Measurements from ENCODE around the gene GSTA4.

The GSTA4 gene

DNA sequence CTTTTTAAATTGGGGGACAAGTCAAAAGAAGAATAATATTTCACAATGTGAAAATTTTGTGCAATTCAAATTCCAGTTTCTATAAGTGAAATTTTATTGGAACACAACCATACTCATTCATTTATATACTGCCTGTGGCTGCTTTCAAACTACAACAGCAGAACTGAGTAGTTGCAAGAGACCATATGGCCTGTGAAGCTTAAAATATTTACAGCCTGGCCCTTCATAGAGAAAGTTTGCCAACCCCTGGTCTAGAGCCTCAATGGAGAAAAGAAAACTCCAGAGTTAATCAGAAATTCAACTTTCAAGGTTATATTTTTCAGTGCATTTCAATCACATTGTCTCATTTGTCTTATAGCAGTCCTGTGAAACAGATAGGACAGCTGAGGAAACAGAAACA, 43.5 kb upstream of the GSTA4 start:
- H3K4me3 ChIP-seq (ENCODE audit: control insufficient read depth, low read depth, low read length): no peak overlapping the region
- DNase-seq (ENCODE audit: low read depth): no peak
- TF ChIP-seq, protein P1, sequence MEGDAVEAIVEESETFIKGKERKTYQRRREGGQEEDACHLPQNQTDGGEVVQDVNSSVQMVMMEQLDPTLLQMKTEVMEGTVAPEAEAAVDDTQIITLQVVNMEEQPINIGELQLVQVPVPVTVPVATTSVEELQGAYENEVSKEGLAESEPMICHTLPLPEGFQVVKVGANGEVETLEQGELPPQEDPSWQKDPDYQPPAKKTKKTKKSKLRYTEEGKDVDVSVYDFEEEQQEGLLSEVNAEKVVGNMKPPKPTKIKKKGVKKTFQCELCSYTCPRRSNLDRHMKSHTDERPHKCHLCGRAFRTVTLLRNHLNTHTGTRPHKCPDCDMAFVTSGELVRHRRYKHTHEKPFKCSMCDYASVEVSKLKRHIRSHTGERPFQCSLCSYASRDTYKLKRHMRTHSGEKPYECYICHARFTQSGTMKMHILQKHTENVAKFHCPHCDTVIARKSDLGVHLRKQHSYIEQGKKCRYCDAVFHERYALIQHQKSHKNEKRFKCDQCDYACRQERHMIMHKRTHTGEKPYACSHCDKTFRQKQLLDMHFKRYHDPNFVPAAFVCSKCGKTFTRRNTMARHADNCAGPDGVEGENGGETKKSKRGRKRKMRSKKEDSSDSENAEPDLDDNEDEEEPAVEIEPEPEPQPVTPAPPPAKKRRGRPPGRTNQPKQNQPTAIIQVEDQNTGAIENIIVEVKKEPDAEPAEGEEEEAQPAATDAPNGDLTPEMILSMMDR (conservative IDR thresholded peaks at IDR 0.05; ENCODE audit: control insufficient read depth, insufficient read depth, low read depth, low read length): no peak

DNA sequence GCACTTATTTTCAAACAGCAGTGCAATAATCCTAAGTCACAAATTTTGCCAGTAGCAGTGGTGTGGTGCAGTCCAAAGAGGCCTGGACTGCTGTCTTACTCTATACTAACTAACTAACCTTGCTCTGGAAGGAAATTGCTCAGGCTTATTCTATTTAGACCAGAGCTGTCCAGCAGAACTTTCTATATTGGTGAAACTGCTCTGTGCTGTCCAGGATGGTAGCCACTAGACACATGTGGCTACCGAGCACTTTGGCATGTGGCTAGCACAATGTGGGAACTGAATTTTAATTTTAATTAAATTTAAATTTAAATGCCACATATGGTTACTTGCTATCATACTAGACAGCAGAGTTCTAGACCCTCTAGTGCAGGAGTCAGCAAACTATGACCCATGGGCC, 43.1 kb upstream of the GSTA4 start:
- TF ChIP-seq, protein P1 (conservative IDR thresholded peaks at IDR 0.05; ENCODE audit: control insufficient read depth, insufficient read depth, low read depth, low read length): no peak
- DNase-seq (ENCODE audit: low read depth): no peak
- no peak overlapping the region for H3K4me3 ChIP-seq (ENCODE audit: control insufficient read depth, low read depth, low read length)

DNA sequence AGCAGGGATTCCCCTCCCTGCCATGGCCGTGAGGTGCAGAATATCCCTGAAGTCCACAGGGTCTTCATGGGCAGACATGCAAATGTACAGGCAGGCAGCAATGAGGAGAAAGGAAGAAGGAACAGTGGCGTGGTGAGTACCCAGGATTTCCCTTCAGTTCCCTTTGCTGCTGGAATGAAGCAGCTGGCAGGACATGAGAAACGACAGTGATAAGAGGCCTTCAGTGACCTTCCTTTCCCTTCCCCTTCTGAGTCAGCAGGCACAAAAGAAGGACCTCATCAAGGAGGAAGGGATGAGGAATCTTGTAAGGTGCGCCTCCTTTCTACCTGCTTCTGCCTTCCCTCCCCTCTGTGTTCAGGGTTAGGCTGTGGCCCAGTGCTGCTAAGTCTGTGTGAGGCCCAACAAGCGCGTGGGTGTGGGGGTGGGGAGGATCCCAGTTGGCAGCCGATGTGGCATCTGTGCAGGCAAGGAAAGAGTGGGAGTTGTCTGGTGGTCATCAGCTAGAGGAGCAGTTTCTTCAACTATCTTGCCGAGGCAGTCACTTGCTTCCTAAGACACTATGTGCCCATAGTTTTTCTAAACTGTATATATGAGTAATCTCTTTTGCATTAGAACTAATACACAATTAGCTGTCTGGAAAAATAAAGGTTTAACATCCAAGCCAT, 40.6 kb upstream of the GSTA4 start:
- no peak overlapping the region for H3K4me3 ChIP-seq (ENCODE audit: control insufficient read depth, low read depth, low read length)
- TF ChIP-seq, protein P1 (conservative IDR thresholded peaks at IDR 0.05; ENCODE audit: control insufficient read depth, insufficient read depth, low read depth, low read length): no peak
- DNase-seq (ENCODE audit: low read depth): peak; percentile 41

DNA sequence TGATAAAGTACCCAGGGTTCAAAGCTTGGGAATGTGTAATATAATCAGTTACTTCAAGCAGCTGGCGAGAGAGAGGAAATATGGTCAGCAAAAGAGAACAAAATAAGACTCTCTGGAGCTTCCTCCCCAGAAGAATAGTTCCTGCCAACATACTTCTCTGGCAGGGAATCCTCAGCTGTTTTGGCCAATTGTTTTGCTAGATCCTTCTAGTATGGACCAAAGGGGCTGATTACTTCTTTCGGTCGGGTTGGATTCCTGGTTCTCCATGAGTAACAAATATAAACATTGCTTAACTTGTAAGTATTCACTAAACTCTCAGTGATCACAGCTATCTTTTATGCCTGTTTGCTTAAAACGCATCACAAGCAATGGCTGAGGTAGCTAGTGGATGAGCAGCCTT, 38.7 kb upstream of the GSTA4 start:
- TF ChIP-seq, protein P1 (conservative IDR thresholded peaks at IDR 0.05; ENCODE audit: control insufficient read depth, insufficient read depth, low read depth, low read length): no peak
- DNase-seq (ENCODE audit: low read depth): peak; percentile 89
- H3K4me3 ChIP-seq (ENCODE audit: control insufficient read depth, low read depth, low read length): no peak overlapping the region

DNA sequence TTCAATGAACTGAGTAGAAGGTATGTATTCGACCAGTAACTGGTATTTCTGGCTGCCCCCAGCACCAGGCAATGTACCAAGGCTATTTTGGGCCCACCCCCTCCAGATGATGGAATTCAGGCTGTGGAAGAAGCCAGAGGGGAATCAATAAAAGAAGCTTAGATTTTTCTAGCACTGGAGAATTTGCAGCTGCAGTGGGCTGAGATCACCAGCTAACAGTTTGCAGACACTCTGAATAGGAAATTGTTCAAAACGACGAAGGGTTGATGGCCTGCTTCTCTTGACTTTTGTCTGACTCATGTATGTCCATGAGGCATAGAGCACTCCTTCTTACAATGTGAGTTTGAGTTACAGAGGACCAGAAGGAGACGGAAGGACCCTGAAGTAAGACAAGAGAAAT, 37.8 kb upstream of the GSTA4 start:
- TF ChIP-seq, protein P1 (conservative IDR thresholded peaks at IDR 0.05; ENCODE audit: control insufficient read depth, insufficient read depth, low read depth, low read length): no peak
- peak; percentile 70 for DNase-seq (ENCODE audit: low read depth)
- H3K4me3 ChIP-seq (ENCODE audit: control insufficient read depth, low read depth, low read length): no peak overlapping the region

DNA sequence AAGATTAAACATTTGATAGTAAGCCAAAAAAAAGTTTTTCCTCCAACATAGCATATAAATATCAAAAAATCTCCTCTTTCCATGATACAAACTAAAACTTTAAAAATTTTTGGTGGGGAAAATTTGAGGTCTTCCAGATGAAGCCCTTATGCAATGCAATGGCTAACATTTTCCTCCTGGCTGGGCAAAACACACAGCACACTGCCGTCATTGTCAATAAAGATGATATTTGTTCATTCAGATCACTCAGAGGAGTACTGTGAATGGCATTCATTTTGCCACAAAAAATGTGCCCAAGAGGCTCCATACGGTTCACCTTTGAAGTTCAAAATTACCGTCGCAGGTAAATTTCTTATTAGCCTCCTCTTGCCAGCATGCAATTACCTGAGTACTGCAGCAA, 36.2 kb upstream of the GSTA4 start:
- no peak for DNase-seq (ENCODE audit: low read depth)
- no peak overlapping the region for H3K4me3 ChIP-seq (ENCODE audit: control insufficient read depth, low read depth, low read length)
- TF ChIP-seq, protein P1 (conservative IDR thresholded peaks at IDR 0.05; ENCODE audit: control insufficient read depth, insufficient read depth, low read depth, low read length): no peak

DNA sequence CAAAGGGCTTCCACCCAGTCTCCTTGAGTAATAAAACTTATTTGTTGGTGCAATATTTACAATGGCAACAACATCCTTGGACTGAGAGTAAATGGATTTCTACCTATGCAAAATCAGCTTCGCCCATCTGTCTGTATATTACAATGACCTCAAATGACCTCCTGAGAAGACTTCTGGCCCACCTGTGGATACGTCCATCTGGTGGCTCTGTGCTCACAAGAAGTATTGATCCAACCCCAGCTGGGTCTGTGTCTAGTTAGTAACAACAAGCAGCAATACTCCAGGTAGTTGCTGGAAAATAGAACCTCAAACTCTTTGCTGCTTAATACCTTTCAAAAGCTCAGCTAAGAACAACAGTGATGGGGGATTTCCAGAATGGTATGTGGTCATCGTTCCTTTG, 34.7 kb upstream of the GSTA4 start:
- no peak overlapping the region for H3K4me3 ChIP-seq (ENCODE audit: control insufficient read depth, low read depth, low read length)
- TF ChIP-seq, protein P1 (conservative IDR thresholded peaks at IDR 0.05; ENCODE audit: control insufficient read depth, insufficient read depth, low read depth, low read length): no peak
- no peak for DNase-seq (ENCODE audit: low read depth)

Data from fibroblast of mammary gland (primary cell).